ENCODE data around the gene MUSK. TPM values are rescaled to one million over a fixed set of nuclear protein-coding genes. Genes with fewer than 3 reads are reported as not detected.

The MUSK gene
- total and polyA plus RNA-seq, 2 of the 4 experiments (the other 2 are of a cell fraction): 0.07 to 0.18 TPM

GRCh38 chr9:110707419-110707818 lies 38.8 kb downstream of the MUSK start:
- Histone ChIP-seq H4K20me1 (ENCODE audit: insufficient read depth, low read length) (no peaks in the 10 kb centered on the region), H4K91ac (ENCODE audit: insufficient read depth, low read depth, low read length) (peak overlapping the region; percentile 31), H3K56ac (ENCODE audit: extremely low read depth, insufficient read depth, low read length) (no peak overlapping the region), H2BK20ac (ENCODE audit: low read depth, low read length) (peak overlapping the region; percentile 18), H3K79me1 (ENCODE audit: low read depth in 1 of 2, low read length in 2 of 2) (no peaks in the 10 kb centered on the region), H4K8ac (ENCODE audit: low read depth in 2 of 2, low read length in 2 of 2) (no peak overlapping the region), H3K4me3 (ENCODE audit: insufficient read depth, low read depth, low read length) (no peak overlapping the region), H3K23ac (ENCODE audit: low read depth, low read length) (no peak overlapping the region), H2AK5ac (ENCODE audit: low read depth, low read length) (no peak overlapping the region; the same call in 1 of the 2 replicates), H2AFZ (replicated peaks; ENCODE audit: low read length, poor library complexity) (no peak overlapping the region), H3K9me1 (ENCODE audit: insufficient read depth, low read length) (no peaks in the 10 kb centered on the region), H3K9me3 (ENCODE audit: control insufficient read depth, insufficient read depth, low read length) (no peaks in the 10 kb centered on the region), H2AK9ac (replicated peaks; ENCODE audit: low read depth, low read length, poor library complexity) (no peak overlapping the region), H3K27ac (ENCODE audit: insufficient read depth, low read length) (no peak overlapping the region), H2BK5ac (ENCODE audit: low read depth, low read length, poor library complexity, severe bottlenecking) (no peak overlapping the region), H2BK120ac (ENCODE audit: low read depth, low read length) (peak overlapping the region; percentile 54), H3K14ac (replicated peaks; ENCODE audit: low read depth, low read length) (no peak overlapping the region; the same call in 1 of the 2 replicates), H3K36me3 (ENCODE audit: control insufficient read depth, insufficient read depth, low read length) (no peaks in the 10 kb centered on the region), H3K4ac (ENCODE audit: low read depth, low read length) (0 out of 2 replicates have a peak overlapping the region, but pooled peaks have one; percentile 37), H3K18ac (ENCODE audit: low read depth, low read length) (peak overlapping the region; percentile 60; the same call in 1 of the 2 replicates), H3K4me2 (ENCODE audit: low read depth, low read length) (no peak overlapping the region), H3K9ac (ENCODE audit: low read depth, low read length) (no peak overlapping the region), H4K5ac (ENCODE audit: low read depth, low read length) (no peak overlapping the region), H3K27me3 (ENCODE audit: control insufficient read depth, insufficient read depth, low read length) (no peaks in the 10 kb centered on the region), H3K4me1 (ENCODE audit: control insufficient read depth, insufficient read depth, low read length) (peaks cover 4% of the 10 kb centered on the region), H2BK15ac (ENCODE audit: low read depth, low read length) (no peak overlapping the region)
- ATAC-seq (ENCODE audit: low read depth) (no peak), DNase-seq (no peak)
- ChIA-PET POLR2A (ENCODE audit: unreplicated experiment) (no interaction called here), CTCF (no interaction called here)
- TF ChIP-seq RCOR1 (IDR thresholded peaks at IDR 0.05; ENCODE audit: insufficient replicate concordance, low read length) (no peak), SMC3 (IDR thresholded peaks at IDR 0.05; ENCODE audit: low read depth, low read length) (no peak), CEBPB (IDR thresholded peaks at IDR 0.05; ENCODE audit: low read depth, low read length) (no peak), MAZ (IDR thresholded peaks at IDR 0.05; ENCODE audit: borderline replicate concordance, low read depth, low read length) (no peak), NFE2L2 (IDR thresholded peaks at IDR 0.05; ENCODE audit: low read depth, low read length) (no peak), USF2 (IDR thresholded peaks at IDR 0.05; ENCODE audit: low read depth, low read length) (no peak), BHLHE40 (IDR thresholded peaks at IDR 0.05; ENCODE audit: low read depth, low read length) (no peak), POLR2A (IDR thresholded peaks at IDR 0.05; ENCODE audit: low read depth, low read length) (no peak), MAFK (IDR thresholded peaks at IDR 0.05; ENCODE audit: low read depth, low read length) (no peak), MXI1 (IDR thresholded peaks at IDR 0.05; ENCODE audit: borderline replicate concordance, low read depth, low read length) (no peak), RAD21 (IDR thresholded peaks at IDR 0.05; ENCODE audit: low read length) (no peak), RFX5 (IDR thresholded peaks at IDR 0.05; ENCODE audit: low read depth, low read length) (no peak), CHD1 (IDR thresholded peaks at IDR 0.05; ENCODE audit: low read depth, low read length) (no peak), FOS (IDR thresholded peaks at IDR 0.05; ENCODE audit: low read depth, low read length) (no peak)
- TF ChIP-seq, protein P1, sequence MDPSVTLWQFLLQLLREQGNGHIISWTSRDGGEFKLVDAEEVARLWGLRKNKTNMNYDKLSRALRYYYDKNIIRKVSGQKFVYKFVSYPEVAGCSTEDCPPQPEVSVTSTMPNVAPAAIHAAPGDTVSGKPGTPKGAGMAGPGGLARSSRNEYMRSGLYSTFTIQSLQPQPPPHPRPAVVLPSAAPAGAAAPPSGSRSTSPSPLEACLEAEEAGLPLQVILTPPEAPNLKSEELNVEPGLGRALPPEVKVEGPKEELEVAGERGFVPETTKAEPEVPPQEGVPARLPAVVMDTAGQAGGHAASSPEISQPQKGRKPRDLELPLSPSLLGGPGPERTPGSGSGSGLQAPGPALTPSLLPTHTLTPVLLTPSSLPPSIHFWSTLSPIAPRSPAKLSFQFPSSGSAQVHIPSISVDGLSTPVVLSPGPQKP (IDR thresholded peaks at IDR 0.05; ENCODE audit: borderline replicate concordance, low read depth, low read length): no peak
- TF ChIP-seq, protein P2, sequence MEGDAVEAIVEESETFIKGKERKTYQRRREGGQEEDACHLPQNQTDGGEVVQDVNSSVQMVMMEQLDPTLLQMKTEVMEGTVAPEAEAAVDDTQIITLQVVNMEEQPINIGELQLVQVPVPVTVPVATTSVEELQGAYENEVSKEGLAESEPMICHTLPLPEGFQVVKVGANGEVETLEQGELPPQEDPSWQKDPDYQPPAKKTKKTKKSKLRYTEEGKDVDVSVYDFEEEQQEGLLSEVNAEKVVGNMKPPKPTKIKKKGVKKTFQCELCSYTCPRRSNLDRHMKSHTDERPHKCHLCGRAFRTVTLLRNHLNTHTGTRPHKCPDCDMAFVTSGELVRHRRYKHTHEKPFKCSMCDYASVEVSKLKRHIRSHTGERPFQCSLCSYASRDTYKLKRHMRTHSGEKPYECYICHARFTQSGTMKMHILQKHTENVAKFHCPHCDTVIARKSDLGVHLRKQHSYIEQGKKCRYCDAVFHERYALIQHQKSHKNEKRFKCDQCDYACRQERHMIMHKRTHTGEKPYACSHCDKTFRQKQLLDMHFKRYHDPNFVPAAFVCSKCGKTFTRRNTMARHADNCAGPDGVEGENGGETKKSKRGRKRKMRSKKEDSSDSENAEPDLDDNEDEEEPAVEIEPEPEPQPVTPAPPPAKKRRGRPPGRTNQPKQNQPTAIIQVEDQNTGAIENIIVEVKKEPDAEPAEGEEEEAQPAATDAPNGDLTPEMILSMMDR (conservative IDR thresholded peaks at IDR 0.05; ENCODE audit: low read depth, low read length): no peak
- BruUV-seq (replicated peaks): no TSS peak
- dilution Hi-C loops (cut with HindIII; ENCODE audit: low sequenced_read_pairs, unreplicated experiment): loop anchor here (25.0 kb wide), 1 partner anchor 105 kb away; no protein-coding TSS in a partner anchor
- in situ Hi-C loops (cut with MboI; ENCODE audit: low sequenced_read_pairs): no loop called here
- intact Hi-C loops (cut with micrococcal nuclease): no loop called here

All from IMR-90 (cell line).